ENCODE data around the gene PRR7. TPM values are rescaled to one million over a fixed set of nuclear protein-coding genes. Genes with fewer than 3 reads are reported as not detected.
"Not testable (repeated sequence)": the region's sequence is repeated elsewhere in the genome, so short reads cannot be mapped to it uniquely, and the experiment has no call there.

Gene PRR7
- polyA plus RNA-seq, 4 donors, result 0.86 to 3.7 (median 2.0) TPM

- Histone ChIP-seq H3K36me3 (ENCODE audit: control insufficient read depth in 3 of 3, insufficient read depth in 2 of 3, low read depth in 1 of 3, low read length in 3 of 3) (no peaks in the 10 kb centered on the region), H3K27me3 (ENCODE audit: control insufficient read depth in 3 of 3, insufficient read depth in 3 of 3, low read length in 3 of 3) (no peaks in the 10 kb centered on the region), H3K4me1 (ENCODE audit: control insufficient read depth in 3 of 3, insufficient read depth in 2 of 3, low read depth in 1 of 3, low read length in 2 of 3) (peaks cover 0 to 4% (median 0%) of the 10 kb centered on the region in 3 donors), H3K27ac (ENCODE audit: low read depth in 1 of 3, low read length in 2 of 3) (no peak overlapping the region), H3K4me3 (ENCODE audit: low read depth in 1 of 3, low read length in 3 of 3) (no peak overlapping the region), H3K9me3 (ENCODE audit: control insufficient read depth in 2 of 2, insufficient read depth in 1 of 2, low read depth in 1 of 2, low read length in 1 of 2) (no peaks in the 10 kb centered on the region)
- DNase-seq (no peak), FAIRE-seq (no peak)
- 77 to 92% (median 86%) methylated on average over 3 of the region's 3 CpGs for WGBS, 3 donors
Measured at GRCh38 chr5:177419046-177419445, 27.6 kb upstream of the PRR7 start.

GRCh38 chr5:177420472-177420871, 26.1 kb upstream of the PRR7 start:
- not testable (repeated sequence) for FAIRE-seq; H3K27ac ChIP-seq (ENCODE audit: low read depth in 1 of 3, low read length in 2 of 3); H3K27me3 ChIP-seq (ENCODE audit: control insufficient read depth in 3 of 3, insufficient read depth in 3 of 3, low read length in 3 of 3); DNase-seq; H3K9me3 ChIP-seq (ENCODE audit: control insufficient read depth in 2 of 2, insufficient read depth in 1 of 2, low read depth in 1 of 2, low read length in 1 of 2); H3K4me3 ChIP-seq (ENCODE audit: low read depth in 1 of 3, low read length in 3 of 3); H3K4me1 ChIP-seq (ENCODE audit: control insufficient read depth in 3 of 3, insufficient read depth in 2 of 3, low read depth in 1 of 3, low read length in 2 of 3); H3K36me3 ChIP-seq (ENCODE audit: control insufficient read depth in 3 of 3, insufficient read depth in 2 of 3, low read depth in 1 of 3, low read length in 3 of 3)
- 27 to 65% (median 45%) methylated on average over 7 of the region's 7 CpGs for WGBS, 3 donors

- FAIRE-seq, result no peak
- Histone ChIP-seq H3K27ac (ENCODE audit: low read depth in 1 of 3, low read length in 2 of 3) (no peak overlapping the region), H3K36me3 (ENCODE audit: control insufficient read depth in 3 of 3, insufficient read depth in 2 of 3, low read depth in 1 of 3, low read length in 3 of 3) (no peaks in the 10 kb centered on the region), H3K4me3 (ENCODE audit: low read depth in 1 of 3, low read length in 3 of 3) (no peak overlapping the region), H3K4me1 (ENCODE audit: control insufficient read depth in 3 of 3, insufficient read depth in 2 of 3, low read depth in 1 of 3, low read length in 2 of 3) (peaks cover 0 to 6% (median 4%) of the 10 kb centered on the region in 3 donors), H3K27me3 (ENCODE audit: control insufficient read depth in 3 of 3, insufficient read depth in 3 of 3, low read length in 3 of 3) (no peaks in the 10 kb centered on the region), H3K9me3 (ENCODE audit: control insufficient read depth in 2 of 2, insufficient read depth in 1 of 2, low read depth in 1 of 2, low read length in 1 of 2) (no peaks in the 10 kb centered on the region)
- DNase-seq, result no peak
- WGBS, 3 donors, result 80 to 92% (median 92%) methylated on average over 6 of the region's 6 CpGs
Measured at GRCh38 chr5:177421062-177421798, 25.4 kb upstream of the PRR7 start.

GRCh38 chr5:177423671-177424070, 22.9 kb upstream of the PRR7 start:
- H3K27ac ChIP-seq (ENCODE audit: low read depth in 1 of 3, low read length in 2 of 3), result no peak overlapping the region
- FAIRE-seq (no peak), DNase-seq (no peak)
- no peaks in the 10 kb centered on the region for H3K9me3 ChIP-seq (ENCODE audit: control insufficient read depth in 2 of 2, insufficient read depth in 1 of 2, low read depth in 1 of 2, low read length in 1 of 2)
- H3K4me1 ChIP-seq (ENCODE audit: control insufficient read depth in 3 of 3, insufficient read depth in 2 of 3, low read depth in 1 of 3, low read length in 2 of 3), result peaks cover 0 to 23% (median 10%) of the 10 kb centered on the region in 3 donors
- peaks cover 0 to 2% (median 0%) of the 10 kb centered on the region in 3 donors for H3K36me3 ChIP-seq (ENCODE audit: control insufficient read depth in 3 of 3, insufficient read depth in 2 of 3, low read depth in 1 of 3, low read length in 3 of 3)
- no peaks in the 10 kb centered on the region for H3K27me3 ChIP-seq (ENCODE audit: control insufficient read depth in 3 of 3, insufficient read depth in 3 of 3, low read length in 3 of 3)
- no peak overlapping the region for H3K4me3 ChIP-seq (ENCODE audit: low read depth in 1 of 3, low read length in 3 of 3)
- 89 to 94% (median 93%) methylated on average over 2 of the region's 2 CpGs for WGBS, 3 donors

GRCh38 chr5:177425196-177425800, 21.3 kb upstream of the PRR7 start:
- peaks cover 0 to 13% (median 0%) of the 10 kb centered on the region in 3 donors for H3K36me3 ChIP-seq (ENCODE audit: control insufficient read depth in 3 of 3, insufficient read depth in 2 of 3, low read depth in 1 of 3, low read length in 3 of 3)
- 33 to 36% (median 35%) methylated on average over 13 of the region's 13 CpGs for WGBS, 3 donors
- no peaks in the 10 kb centered on the region for H3K9me3 ChIP-seq (ENCODE audit: control insufficient read depth in 2 of 2, insufficient read depth in 1 of 2, low read depth in 1 of 2, low read length in 1 of 2)
- H3K4me3 ChIP-seq (ENCODE audit: low read depth in 1 of 3, low read length in 3 of 3), result peak overlapping the region in 2 of 3 donors; percentile 25 to 54
- H3K27me3 ChIP-seq (ENCODE audit: control insufficient read depth in 3 of 3, insufficient read depth in 3 of 3, low read length in 3 of 3), result no peaks in the 10 kb centered on the region
- no peak for FAIRE-seq
- peak overlapping the region; percentile 88 to 100 (median 92) for H3K27ac ChIP-seq (ENCODE audit: low read depth in 1 of 3, low read length in 2 of 3)
- peaks cover 0 to 23% (median 13%) of the 10 kb centered on the region in 3 donors for H3K4me1 ChIP-seq (ENCODE audit: control insufficient read depth in 3 of 3, insufficient read depth in 2 of 3, low read depth in 1 of 3, low read length in 2 of 3)
- DNase-seq, result peak in 1 of 2 donors; percentile 30

- H3K27me3 ChIP-seq (ENCODE audit: control insufficient read depth in 3 of 3, insufficient read depth in 3 of 3, low read length in 3 of 3), result no peaks in the 10 kb centered on the region
- peaks cover 0 to 23% (median 13%) of the 10 kb centered on the region in 3 donors for H3K4me1 ChIP-seq (ENCODE audit: control insufficient read depth in 3 of 3, insufficient read depth in 2 of 3, low read depth in 1 of 3, low read length in 2 of 3)
- H3K4me3 ChIP-seq (ENCODE audit: low read depth in 1 of 3, low read length in 3 of 3), result peak overlapping the region in 2 of 3 donors; percentile 41 to 54
- H3K9me3 ChIP-seq (ENCODE audit: control insufficient read depth in 2 of 2, insufficient read depth in 1 of 2, low read depth in 1 of 2, low read length in 1 of 2), result no peaks in the 10 kb centered on the region
- DNase-seq, result peak; percentile 100
- peak; percentile 53 for FAIRE-seq
- H3K36me3 ChIP-seq (ENCODE audit: control insufficient read depth in 3 of 3, insufficient read depth in 2 of 3, low read depth in 1 of 3, low read length in 3 of 3), result peaks cover 0 to 20% (median 0%) of the 10 kb centered on the region in 3 donors
- 0% methylated on average over 44 to 52 of the region's 52 CpGs for WGBS, 3 donors
- peak overlapping the region; percentile 88 to 100 (median 92) for H3K27ac ChIP-seq (ENCODE audit: low read depth in 1 of 3, low read length in 2 of 3)
Measured at GRCh38 chr5:177425801-177426565, 20.6 kb upstream of the PRR7 start.

GRCh38 chr5:177426566-177427210, 19.9 kb upstream of the PRR7 start, which contains the start of gene GRK6:
Gene GRK6, plus strand, starts transcription at chr5:177426676. Its CDS starts 170 bp downstream, at chr5:177426846.
- peak within 1 kb of the TSS; percentile 70 to 90 (median 84) for H3K4me3 ChIP-seq (ENCODE audit: low read depth in 1 of 3, low read length in 3 of 3)
- H3K4me1 ChIP-seq (ENCODE audit: control insufficient read depth in 3 of 3, insufficient read depth in 2 of 3, low read depth in 1 of 3, low read length in 2 of 3), result peaks cover 0 to 23% (median 13%) of the 10 kb centered on the region in 3 donors
- FAIRE-seq, result no peak
- no peaks in the 10 kb centered on the region for H3K9me3 ChIP-seq (ENCODE audit: control insufficient read depth in 2 of 2, insufficient read depth in 1 of 2, low read depth in 1 of 2, low read length in 1 of 2)
- WGBS, 3 donors, result 0 to 1% (median 0%) methylated on average over 36 to 82 of the region's 82 CpGs
- peaks cover 0 to 27% (median 0%) of the 10 kb centered on the region in 3 donors for H3K36me3 ChIP-seq (ENCODE audit: control insufficient read depth in 3 of 3, insufficient read depth in 2 of 3, low read depth in 1 of 3, low read length in 3 of 3)
- peak within 1 kb of the TSS; percentile 88 to 100 (median 92) for H3K27ac ChIP-seq (ENCODE audit: low read depth in 1 of 3, low read length in 2 of 3)
- peak; percentile 65 to 79 for DNase-seq
- H3K27me3 ChIP-seq (ENCODE audit: control insufficient read depth in 3 of 3, insufficient read depth in 3 of 3, low read length in 3 of 3), result no peaks in the 10 kb centered on the region

All from small intestine (tissue), 7 donors.